Activated CD8-positive, alpha-beta memory T cell treated with anti-CD3 and anti-CD28 coated beads, Interleukin-2, amount 10 ng/mL, durations not matched to agents 7 days and 5 days (primary cell): ENCODE results near the gene GDPD5. TPM values are rescaled to one million over a fixed set of nuclear protein-coding genes. Genes with fewer than 3 reads are reported as not detected.

Source experiments
- ATAC-seq: fragments of 150-1000 bp; cut with Tn5 transposase; one replicate; pipeline ENCODE4 v1.10.0; 2021; ENCODE audit warnings: moderate library complexity
- CTCF ChIA-PET: fragments of 350-600 bp; sonication (Branson Sonifier 250); formaldehyde crosslinking; loops from one replicate; lab custom pipeline; 2021; ENCODE audit warnings: antibody characterized with exemption; lab: Charles Lee
- DNase-seq: peaks from one replicate; pipeline ENCODE4 v3.0.0-alpha.2; 2020
- H3K27ac Mint-ChIP-seq: one replicate; pipeline ENCODE4 v1.8.0; 2021; ENCODE audit warnings: mild to moderate bottlenecking, mixed read lengths
- H3K27me3 Mint-ChIP-seq: one replicate; pipeline ENCODE4 v1.8.0; 2021; ENCODE audit warnings: mixed read lengths
- H3K36me3 Mint-ChIP-seq: one replicate; pipeline ENCODE4 v1.8.0; 2021; ENCODE audit warnings: mild to moderate bottlenecking, mixed read lengths
- H3K4me1 Mint-ChIP-seq: one replicate; pipeline ENCODE4 v1.8.0; 2021; ENCODE audit warnings: mixed read lengths
- H3K4me3 Mint-ChIP-seq: one replicate; pipeline ENCODE4 v1.8.0; 2021; ENCODE audit warnings: mild to moderate bottlenecking, moderate library complexity, mixed read lengths
- H3K9me3 Mint-ChIP-seq: one replicate; pipeline ENCODE4 v1.8.0; 2022; ENCODE audit warnings: low read depth, mixed read lengths
- total RNA-seq, 2 experiments: library from RNA; stranded (reverse); gene quantifications; one replicate each; pipeline ENCODE4 v1.2.3, GENCODE V29; 2021

GDPD5 gene
- total RNA-seq, 2 experiments from 2014 or later = 11.3 to 33.9 TPM

- Mint-ChIP-seq H3K27me3 (peaks cover 3% of the 10 kb centered on the region), H3K4me3 (no peak overlapping the region), H3K4me1 (peaks cover 14% of the 10 kb centered on the region), H3K27ac (no peak overlapping the region), H3K36me3 (no peaks in the 10 kb centered on the region), H3K9me3 (no peaks in the 10 kb centered on the region)
- CTCF ChIA-PET = interaction anchor here (1.0 kb wide), 1 partner anchor 18 kb away, joined by 3 read pairs; no protein-coding TSS in a partner anchor
- no peak for ATAC-seq
- DNase-seq = no peak
These were observed 15.6 kb downstream of the GDPD5 start for GRCh38 chr11:75510004-75510722.

GRCh38 chr11:75509020-75509720 lies 16.6 kb downstream of the GDPD5 start:
- no peak for ATAC-seq
- no peaks in the 10 kb centered on the region for H3K36me3 Mint-ChIP-seq
- peaks cover 14% of the 10 kb centered on the region for H3K4me1 Mint-ChIP-seq
- no peak for DNase-seq
- H3K27me3 Mint-ChIP-seq = peaks cover 3% of the 10 kb centered on the region
- H3K27ac Mint-ChIP-seq = peak overlapping the region; percentile 50
- H3K4me3 Mint-ChIP-seq = no peak overlapping the region
- CTCF ChIA-PET = interaction anchor here (1.0 kb wide), 1 partner anchor 17 kb away, joined by 3 read pairs; no protein-coding TSS in a partner anchor
- H3K9me3 Mint-ChIP-seq = no peaks in the 10 kb centered on the region

GRCh38 chr11:75508051-75508561 lies 17.6 kb downstream of the GDPD5 start:
- Mint-ChIP-seq H3K4me3 (no peak overlapping the region), H3K27me3 (peaks cover 3% of the 10 kb centered on the region), H3K4me1 (peaks cover 14% of the 10 kb centered on the region), H3K36me3 (no peaks in the 10 kb centered on the region), H3K27ac (peak overlapping the region; percentile 50), H3K9me3 (no peaks in the 10 kb centered on the region)
- CTCF ChIA-PET = interaction anchor here (0.6 to 1.0 kb wide), 3 partner anchors 15 to 133 kb away, joined by 3 to 4 read pairs (median 3); no protein-coding TSS in a partner anchor
- ATAC-seq (peak; percentile 84), DNase-seq (peak; percentile 66)

GRCh38 chr11:75507571-75507970 lies 18.2 kb downstream of the GDPD5 start:
- peaks cover 3% of the 10 kb centered on the region for H3K27me3 Mint-ChIP-seq
- ATAC-seq (no peak), DNase-seq (no peak)
- no peaks in the 10 kb centered on the region for H3K36me3 Mint-ChIP-seq
- CTCF ChIA-PET = interaction anchor here (0.6 to 1.0 kb wide), 3 partner anchors 16 to 132 kb away, joined by 3 to 4 read pairs (median 3); no protein-coding TSS in a partner anchor
- no peaks in the 10 kb centered on the region for H3K9me3 Mint-ChIP-seq
- H3K4me3 Mint-ChIP-seq = no peak overlapping the region
- H3K27ac Mint-ChIP-seq = peak overlapping the region; percentile 50
- peaks cover 16% of the 10 kb centered on the region for H3K4me1 Mint-ChIP-seq

GRCh38 chr11:75506827-75507226 lies 18.9 kb downstream of the GDPD5 start:
- Mint-ChIP-seq H3K4me3 (no peak overlapping the region), H3K36me3 (no peaks in the 10 kb centered on the region), H3K4me1 (peaks cover 22% of the 10 kb centered on the region), H3K27me3 (peaks cover 3% of the 10 kb centered on the region), H3K9me3 (no peaks in the 10 kb centered on the region), H3K27ac (no peak overlapping the region)
- DNase-seq = no peak
- ATAC-seq = no peak
- CTCF ChIA-PET = no interaction called here

GRCh38 chr11:75505916-75506692 lies 19.6 kb downstream of the GDPD5 start:
- Mint-ChIP-seq H3K9me3 (no peaks in the 10 kb centered on the region), H3K4me1 (peaks cover 24% of the 10 kb centered on the region), H3K27ac (no peak overlapping the region), H3K36me3 (no peaks in the 10 kb centered on the region), H3K4me3 (no peak overlapping the region), H3K27me3 (peaks cover 3% of the 10 kb centered on the region)
- no peak for ATAC-seq
- DNase-seq = no peak
- CTCF ChIA-PET = no interaction called here

- Mint-ChIP-seq H3K9me3 (no peaks in the 10 kb centered on the region), H3K27me3 (no peaks in the 10 kb centered on the region), H3K4me1 (peaks cover 24% of the 10 kb centered on the region), H3K4me3 (no peak overlapping the region), H3K36me3 (no peaks in the 10 kb centered on the region), H3K27ac (no peak overlapping the region)
- ATAC-seq (no peak), DNase-seq (no peak)
- CTCF ChIA-PET = no interaction called here
These were observed 21.2 kb downstream of the GDPD5 start for GRCh38 chr11:75504501-75504900.

GRCh38 chr11:75503531-75504099 lies 22.1 kb downstream of the GDPD5 start:
- H3K4me3 Mint-ChIP-seq = no peak overlapping the region
- H3K27ac Mint-ChIP-seq = no peak overlapping the region
- H3K36me3 Mint-ChIP-seq = no peaks in the 10 kb centered on the region
- peaks cover 20% of the 10 kb centered on the region for H3K4me1 Mint-ChIP-seq
- no peaks in the 10 kb centered on the region for H3K9me3 Mint-ChIP-seq
- CTCF ChIA-PET = no interaction called here
- H3K27me3 Mint-ChIP-seq = no peaks in the 10 kb centered on the region
- DNase-seq = no peak
- ATAC-seq = no peak

- Mint-ChIP-seq H3K36me3 (no peaks in the 10 kb centered on the region), H3K27me3 (no peaks in the 10 kb centered on the region), H3K9me3 (no peaks in the 10 kb centered on the region), H3K4me3 (no peak overlapping the region), H3K4me1 (peaks cover 12% of the 10 kb centered on the region), H3K27ac (no peak overlapping the region)
- no peak for ATAC-seq
- DNase-seq = no peak
- CTCF ChIA-PET = interaction anchor here (1.2 to 1.3 kb wide), 3 partner anchors 9 to 94 kb away, joined by 3 to 5 read pairs (median 3); no protein-coding TSS in a partner anchor
These were observed 23.6 kb downstream of the GDPD5 start for GRCh38 chr11:75502138-75502537.

- no peak overlapping the region for H3K27ac Mint-ChIP-seq
- H3K27me3 Mint-ChIP-seq = no peaks in the 10 kb centered on the region
- no peak for DNase-seq
- CTCF ChIA-PET = interaction anchor here (1.0 kb wide), 1 partner anchor 22 kb away, joined by 3 read pairs; no protein-coding TSS in a partner anchor
- H3K4me3 Mint-ChIP-seq = no peak overlapping the region
- H3K9me3 Mint-ChIP-seq = no peaks in the 10 kb centered on the region
- H3K36me3 Mint-ChIP-seq = no peaks in the 10 kb centered on the region
- ATAC-seq = no peak
- H3K4me1 Mint-ChIP-seq = peaks cover 12% of the 10 kb centered on the region
These were observed 25.0 kb downstream of the GDPD5 start for GRCh38 chr11:75500742-75501141.

GRCh38 chr11:75499423-75500190 lies 26.1 kb downstream of the GDPD5 start:
- DNase-seq = no peak
- H3K4me1 Mint-ChIP-seq = peaks cover 12% of the 10 kb centered on the region
- CTCF ChIA-PET = interaction anchor here (0.7 to 1.2 kb wide), 5 partner anchors 10 to 68 kb away, joined by 3 read pairs; no protein-coding TSS in a partner anchor
- no peak for ATAC-seq
- H3K27me3 Mint-ChIP-seq = no peaks in the 10 kb centered on the region
- H3K9me3 Mint-ChIP-seq = no peaks in the 10 kb centered on the region
- no peak overlapping the region for H3K4me3 Mint-ChIP-seq
- H3K27ac Mint-ChIP-seq = no peak overlapping the region
- H3K36me3 Mint-ChIP-seq = no peaks in the 10 kb centered on the region
